HepG2 (cell line): ENCODE measurements around the gene MRFAP1L1. TPM values are rescaled to one million over a fixed set of nuclear protein-coding genes. Genes with fewer than 3 reads are reported as not detected.

Experiments
- ATAC-seq: fragments of 200-7000 bp; cut with Tn5 transposase; 3 replicates; pipeline ENCODE4 v1.9.1; 2020; ENCODE audit warnings: mild to moderate bottlenecking, moderate library complexity
- BruUV-seq: library from RNA; stranded (reverse); fragments of 400-500 nt; replicated peaks from 2 replicates; lab custom pipeline; 2021; lab: Mats Ljungman, UMichigan
- CTCF ChIA-PET: fragments of 300-600 bp; formaldehyde crosslinking; extraction: SDS; loops from one replicate; lab custom pipeline; 2021; ENCODE audit warnings: low total read pairs, inconsistent platforms, low intra/inter-chr PET ratio; lab: Yijun Ruan, JAX
- POLR2A ChIA-PET: fragments of 350-600 bp; sonication (Branson Sonifier 250); formaldehyde crosslinking; loops from one replicate; lab custom pipeline; 2020; ENCODE audit warnings: antibody characterized with exemption, inconsistent platforms; lab: Yijun Ruan, JAX
- DNase-seq: peaks from one replicate; pipeline ENCODE4 v3.0.0-alpha.2; 2015; ENCODE audit warnings: low spot score
- FAIRE-seq: peaks from 3 replicates; lab custom pipeline; 2011; peaks lifted over from hg19 to GRCh38; lab: Jason Lieb, UNC
- H2AFZ ChIP-seq: one replicate; pipeline ENCODE4 v1.6.1; 2011; ENCODE audit warnings: low read length, inconsistent platforms
- H3K27ac ChIP-seq: fragments of 300-600 bp; 3 replicates; pipeline ENCODE4 v1.8.0; 2011; ENCODE audit warnings: mixed run types, mild to moderate bottlenecking, mixed read lengths, low read length, inconsistent platforms; ENCODE audit not compliant: insufficient read depth; ENCODE audit errors: extremely low read length
- H3K27me3 ChIP-seq, 2 experiments: fragments of 200-600 bp in 1 of 2; 2 replicates in 1 of 2; 3 replicates in 1 of 2; pipeline versions ENCODE4 v1.6.0 to v1.8.0; 2011; ENCODE audit warnings: low read length in 2 of 2, mild to moderate bottlenecking in 2 of 2, moderate library complexity in 2 of 2, inconsistent platforms in 1 of 2; ENCODE audit not compliant: insufficient read depth in 2 of 2, control insufficient read depth in 1 of 2
- H3K36me3 ChIP-seq, 2 experiments: fragments of 200-600 bp in 1 of 2; replicated peaks in 1 of 2; 2 replicates in 1 of 2; 3 replicates in 1 of 2; pipeline versions ENCODE4 v1.5.1 to v1.8.0; 2011; ENCODE audit warnings: low read length in 2 of 2, inconsistent platforms in 1 of 2; ENCODE audit not compliant: insufficient read depth in 2 of 2, control insufficient read depth in 1 of 2
- H3K4me1 ChIP-seq: 2 replicates; pipeline ENCODE4 v1.5.1; 2012; ENCODE audit warnings: low read length, inconsistent platforms; ENCODE audit not compliant: insufficient read depth
- H3K4me2 ChIP-seq: 2 replicates; pipeline ENCODE4 v1.6.0; 2011; ENCODE audit warnings: low read depth, low read length, inconsistent platforms
- H3K4me3 ChIP-seq, 3 experiments: fragments of 200-600 bp in 1 of 3; sonication (generic), shearing (Covaris generic) in 1 of 3; replicated peaks in 1 of 3; 2 replicates each; pipeline ENCODE4 v1.5.1; 2011 to 2016; ENCODE audit warnings: low read length in 3 of 3, inconsistent platforms in 2 of 3, low read depth in 2 of 3, mild to moderate bottlenecking in 2 of 3, control low read depth in 1 of 3, mixed read lengths in 1 of 3; ENCODE audit not compliant: insufficient read depth in 1 of 3
- H3K79me2 ChIP-seq: one replicate; pipeline ENCODE4 v1.6.1; 2011; ENCODE audit warnings: low read length, inconsistent platforms; ENCODE audit not compliant: insufficient read depth
- H3K9ac ChIP-seq: 2 replicates; pipeline ENCODE4 v1.6.0; 2011; ENCODE audit warnings: mild to moderate bottlenecking, low read depth, low read length, inconsistent platforms; ENCODE audit not compliant: insufficient read depth
- H3K9me3 ChIP-seq: 2 replicates; pipeline ENCODE4 v1.5.1; 2012; ENCODE audit warnings: mild to moderate bottlenecking, low read length
- H4K20me1 ChIP-seq: 2 replicates; pipeline ENCODE4 v1.6.0; 2011; ENCODE audit warnings: inconsistent platforms, mild to moderate bottlenecking, low read length, moderate library complexity; ENCODE audit not compliant: insufficient read depth
- AGO1 ChIP-seq: fragments of 200-400 bp; formaldehyde crosslinking; IDR thresholded peaks from 2 replicates; pipeline ENCODE4 v1.6.1; 2017; ENCODE audit warnings: mild to moderate bottlenecking, low read depth, low read length, moderate library complexity; ENCODE audit not compliant: poor library complexity, severe bottlenecking
- BCLAF1 ChIP-seq: fragments of 450-650 bp; IDR thresholded peaks from 2 replicates; pipeline ENCODE4 v1.6.1; 2017; ENCODE audit warnings: mild to moderate bottlenecking
- FOXO1 ChIP-seq: sonication (generic); formaldehyde crosslinking; IDR thresholded peaks from 2 replicates; pipeline ENCODE4 v1.4.0; 2020; ENCODE audit warnings: missing genetic modification reagents
- GATAD2A ChIP-seq: IDR thresholded peaks from 2 replicates; pipeline ENCODE4 v1.6.1; 2016
- HNF4G ChIP-seq, 2 experiments: sonication (generic) in 1 of 2; formaldehyde crosslinking in 1 of 2; IDR thresholded peaks; 2 replicates each; pipeline versions ENCODE4 v1.4.0 to v1.6.1; 2011 to 2020; ENCODE audit warnings: borderline replicate concordance in 2 of 2, low read depth in 2 of 2, mild to moderate bottlenecking in 2 of 2, low read length in 1 of 2, missing genetic modification reagents in 1 of 2, moderate library complexity in 1 of 2
- HNRNPK ChIP-seq: fragments of 200-400 bp; formaldehyde crosslinking; IDR thresholded peaks from 2 replicates; pipeline ENCODE4 v1.6.1; 2018; ENCODE audit warnings: low read length, low read depth, moderate library complexity, mild to moderate bottlenecking; ENCODE audit not compliant: poor library complexity, severe bottlenecking
- HNRNPL ChIP-seq: fragments of 200-400 bp; formaldehyde crosslinking; IDR thresholded peaks from 2 replicates; pipeline ENCODE4 v1.6.1; 2017; ENCODE audit warnings: mild to moderate bottlenecking, low read depth, low read length
- HOXA7 ChIP-seq: sonication (generic); formaldehyde crosslinking; IDR thresholded peaks from 2 replicates; pipeline ENCODE4 v1.8.1; 2022; ENCODE audit warnings: mild to moderate bottlenecking, missing genetic modification reagents, moderate library complexity
- MAX ChIP-seq: IDR thresholded peaks from 2 replicates; pipeline ENCODE4 v1.6.1; 2012; ENCODE audit warnings: inconsistent platforms
- NFKB2 ChIP-seq: sonication (generic); formaldehyde crosslinking; IDR thresholded peaks from 2 replicates; pipeline ENCODE4 v1.4.0; 2020; ENCODE audit warnings: missing genetic modification reagents, borderline replicate concordance
- PCBP1 ChIP-seq: fragments of 200-400 bp; formaldehyde crosslinking; IDR thresholded peaks from 2 replicates; pipeline ENCODE4 v1.6.1; 2017; ENCODE audit warnings: mild to moderate bottlenecking, low read depth, low read length, borderline replicate concordance
- RBFOX2 ChIP-seq: fragments of 200-400 bp; formaldehyde crosslinking; IDR thresholded peaks from 2 replicates; pipeline ENCODE4 v1.6.1; 2017; ENCODE audit warnings: low read depth, mild to moderate bottlenecking, low read length
- ZBTB33 ChIP-seq: sonication (generic); formaldehyde crosslinking; IDR thresholded peaks from 2 replicates; pipeline ENCODE4 v1.4.0; 2020; ENCODE audit warnings: missing genetic modification reagents
- ZFX ChIP-seq: sonication (generic); formaldehyde crosslinking; IDR thresholded peaks from 2 replicates; pipeline ENCODE4 v1.4.0; 2020; ENCODE audit warnings: mild to moderate bottlenecking, low read depth, missing genetic modification reagents, moderate library complexity
- ZNF205 ChIP-seq: IDR thresholded peaks from 2 replicates; pipeline ENCODE4 v1.6.1; 2018; ENCODE audit warnings: missing biosample characterization, missing genetic modification reagents
- ZNF263 ChIP-seq: sonication (generic); formaldehyde crosslinking; IDR thresholded peaks from 2 replicates; pipeline ENCODE4 v1.4.0; 2020; ENCODE audit warnings: missing genetic modification reagents
- ZNF350 ChIP-seq: sonication (generic); formaldehyde crosslinking; IDR thresholded peaks from 2 replicates; pipeline ENCODE4 v1.4.0; 2020; ENCODE audit warnings: mild to moderate bottlenecking, low read depth, missing genetic modification reagents, borderline replicate concordance
- WGBS: methylation state at CpG from one replicate; pipeline ENCODE4 v1.1.6; 2017; ENCODE audit warnings: low lambda C conversion rate; 5-methylcytosine and 5-hydroxymethylcytosine counted together
- in situ Hi-C: cut with HindIII; loops from 2 replicates; pipeline ENCODE4 v1.10.0; 2017; ENCODE audit warnings: low pct_unique_long_range_greater_than_20kb; ENCODE audit not compliant: extremely low pct_ligation_motif_present
- intact Hi-C: fragments of 100-400 bp; cut with micrococcal nuclease; formaldehyde crosslinking; loops from one replicate; pipeline ENCODE4 v1.10.0; 2022; ENCODE audit not compliant: unreplicated experiment
- polyA plus RNA-seq, 8 experiments: library from polyadenylated mRNA; depleted of rRNA in 3 of 8; stranded (reverse) in 7 of 8; unstranded in 1 of 8; fragments of >200 nt; fragmentation: Illumina TruSeq in 4 of 8; extraction: Trizol in 4 of 8; gene quantifications; 2 replicates each; pipeline versions ENCODE4 v1.2.1 to v1.2.3, GENCODE V29; 2011 to 2016; ENCODE audit warnings: low read depth in 4 of 8, missing spikeins in 1 of 8, mixed read lengths in 1 of 8; ENCODE audit not compliant: insufficient read depth in 1 of 8
- total RNA-seq, 5 experiments: library from RNA; depleted of rRNA; stranded (reverse); fragments of >200 nt; fragmentation: Illumina TruSeq; extraction: Trizol; gene quantifications; 2 replicates each; pipeline ENCODE4 v1.2.3, GENCODE V29; 2016; ENCODE audit warnings: low read depth in 1 of 5

Gene MRFAP1L1
- total and polyA plus RNA-seq, 2 of the 13 experiments (the other 11 are each of a cell fraction or from before 2014, with no cell fraction given): 44.8 to 76.6 TPM

- no peak for DNase-seq
- peak; percentile 48; the same call in 1 of the 2 replicates for TF ChIP-seq RBFOX2
- no peak for TF ChIP-seq BCLAF1
- peak; percentile 96 for TF ChIP-seq PCBP1
- TF ChIP-seq ZBTB33 (CRISPR knock-in tag): peak; percentile 55
- TF ChIP-seq GATAD2A (CRISPR knock-in tag): no peak
- TF ChIP-seq ZFX: 0 out of 2 replicates have a peak, but pooled peaks have one; percentile 21
- TF ChIP-seq AGO1: peak; percentile 37
- TF ChIP-seq HNRNPL: peak; percentile 82
- peak; percentile 96 for TF ChIP-seq HNRNPK
- no peak for TF ChIP-seq FOXO1 (CRISPR knock-in tag)
- no peak for TF ChIP-seq ZNF205
- no peak for TF ChIP-seq ZNF350 (CRISPR knock-in tag)
- peak; percentile 59 for TF ChIP-seq ZNF263 (CRISPR knock-in tag)
- no peak for TF ChIP-seq HNF4G (IDR thresholded peaks at IDR 0.05; ENCODE audit: borderline replicate concordance, low read depth, low read length)
- no peak for TF ChIP-seq HNF4G (CRISPR knock-in tag; IDR thresholded peaks at IDR 0.05; ENCODE audit: borderline replicate concordance, low read depth)
- TF ChIP-seq HOXA7: no peak
- peak; percentile 45 for TF ChIP-seq MAX
- no peak for TF ChIP-seq NFKB2
Observed at GRCh38 chr4:6727081-6727942, 17.6 kb upstream of the MRFAP1L1 start.

More at GRCh38 chr4:6727081-6727942, 17.6 kb upstream of the MRFAP1L1 start:
- 47% methylated on average over 19 of the region's 31 CpGs for WGBS
- Histone ChIP-seq H3K9ac (0 out of 2 replicates have a peak overlapping the region, but pooled peaks have one; percentile 32), H3K36me3 (no peaks in the 10 kb centered on the region), H3K79me2 (no peaks in the 10 kb centered on the region), H3K4me1 (peaks cover 72% of the 10 kb centered on the region), H3K4me2 (peak overlapping the region; percentile 52), H4K20me1 (no peaks in the 10 kb centered on the region), H3K27ac (peak overlapping the region; percentile 40), H3K9me3 (no peaks in the 10 kb centered on the region), H3K27me3 (no peaks in the 10 kb centered on the region), H2AFZ (no peak overlapping the region), H3K4me3 (peak overlapping the region in 1 of 3 experiments; percentile 27; a peak in 1 of 6 replicates)
- CTCF ChIA-PET: no interaction called here
- intact Hi-C loops (no loop called here), in situ Hi-C loops (no loop called here)
- ATAC-seq (peak; percentile 16), FAIRE-seq (no peak)
- POLR2A ChIA-PET: interaction anchor here (0.7 to 1.1 kb wide), 3 partner anchors 21 to 166 kb away, joined by 3 to 4 read pairs (median 4); no protein-coding TSS in a partner anchor
- BruUV-seq: no TSS peak
